Gastrocnemius medialis (tissue), 4 donors: ENCODE data around the gene TARM1. TPM values are rescaled to one million over a fixed set of nuclear protein-coding genes. Genes with fewer than 3 reads are reported as not detected.

Experiments used
- ATAC-seq, 2 donors: fragments of 150-250 bp; one replicate each; pipeline ENCODE4 v1.9.1; 2016
- DNase-seq, 2 donors: peaks; one replicate each; pipeline ENCODE4 v3.0.0-alpha.2; 2019
- H3K27ac ChIP-seq, 4 donors: fragments of 200-600 bp; sonication (generic); 1 replicate in 1 of 4; 2 replicates in 3 of 4; pipeline ENCODE4 v1.5.1; 2016 to 2018; ENCODE audit warnings: mild to moderate bottlenecking in 2 of 4, moderate library complexity in 1 of 4
- H3K27me3 ChIP-seq, 3 donors: fragments of 200-600 bp; sonication (generic) in 2 of 3; 1 replicate in 1 of 3; 2 replicates in 2 of 3; pipeline versions ENCODE4 v1.5.1 to v1.6.0; 2016 to 2019; ENCODE audit warnings: mild to moderate bottlenecking in 1 of 3, moderate library complexity in 1 of 3
- H3K36me3 ChIP-seq, 2 donors: fragments of 200-600 bp; sonication (generic) in 1 of 2; one replicate each; pipeline ENCODE4 v1.5.1; 2017 to 2018
- H3K4me1 ChIP-seq, 2 donors: fragments of 200-600 bp; sonication (generic) in 1 of 2; one replicate each; pipeline ENCODE4 v1.5.1; 2016 to 2017; ENCODE audit warnings: mild to moderate bottlenecking in 2 of 2
- H3K4me3 ChIP-seq, 4 donors: fragments of 200-600 bp; sonication (generic) in 3 of 4; 1 replicate in 1 of 4; 2 replicates in 3 of 4; pipeline ENCODE4 v1.5.1; 2016 to 2019; ENCODE audit warnings: mild to moderate bottlenecking in 2 of 4
- H3K9me3 ChIP-seq, 3 donors: fragments of 200-600 bp; sonication (generic) in 2 of 3; 1 replicate in 1 of 3; 2 replicates in 2 of 3; pipeline ENCODE4 v1.5.1; 2016 to 2019
- POLR2A ChIP-seq, 2 donors: fragments of 450-650 bp; IDR thresholded peaks; one replicate each; pipeline ENCODE4 v1.6.1; 2017; ENCODE audit warnings: antibody characterized with exemption in 2 of 2, mild to moderate bottlenecking in 2 of 2, moderate library complexity in 2 of 2
- in situ Hi-C, 4 donors: fragments of 200-750 bp; cut with MboI; loops; one replicate each; pipeline versions ENCODE4 v1.15.0 to v1.8.0; 2017; ENCODE audit warnings: low sequenced_read_pairs in 4 of 4
- intact Hi-C: fragments of 100-400 bp; cut with DNase I; formaldehyde crosslinking; loops from one replicate; pipeline ENCODE4 v1.15.1; 2023; ENCODE audit warnings: low total_unique reads
- total RNA-seq, 4 donors: library from RNA; depleted of rRNA; stranded (reverse); fragments of >200 nt; gene quantifications; one replicate each; pipeline versions ENCODE4 v1.1.0 to v1.2.3, GENCODE V29; 2016
- TF ChIP-seq, protein P1 (sequence below), 5 experiments: fragments of 450-650 bp in 3 of 5; fragments of 200-600 bp in 2 of 5; sonication (generic) in 2 of 5; IDR thresholded peaks in 4 of 5; conservative IDR thresholded peaks in 1 of 5; 1 replicate in 4 of 5; 2 replicates in 1 of 5; pipeline ENCODE4 v1.5.1; 2016 to 2019; ENCODE audit warnings: antibody characterized with exemption in 5 of 5, mild to moderate bottlenecking in 3 of 5, moderate library complexity in 3 of 5

TARM1 gene
- total RNA-seq, 4 donors from 2014 or later, result not detected

GRCh38 chr19:54035215-54036178 is 45.7 kb downstream of the TARM1 start:
- in situ Hi-C loops, result no loop called here
- TF ChIP-seq POLR2A (IDR thresholded peaks at IDR 0.05), result no peak
- TF ChIP-seq, protein P1, sequence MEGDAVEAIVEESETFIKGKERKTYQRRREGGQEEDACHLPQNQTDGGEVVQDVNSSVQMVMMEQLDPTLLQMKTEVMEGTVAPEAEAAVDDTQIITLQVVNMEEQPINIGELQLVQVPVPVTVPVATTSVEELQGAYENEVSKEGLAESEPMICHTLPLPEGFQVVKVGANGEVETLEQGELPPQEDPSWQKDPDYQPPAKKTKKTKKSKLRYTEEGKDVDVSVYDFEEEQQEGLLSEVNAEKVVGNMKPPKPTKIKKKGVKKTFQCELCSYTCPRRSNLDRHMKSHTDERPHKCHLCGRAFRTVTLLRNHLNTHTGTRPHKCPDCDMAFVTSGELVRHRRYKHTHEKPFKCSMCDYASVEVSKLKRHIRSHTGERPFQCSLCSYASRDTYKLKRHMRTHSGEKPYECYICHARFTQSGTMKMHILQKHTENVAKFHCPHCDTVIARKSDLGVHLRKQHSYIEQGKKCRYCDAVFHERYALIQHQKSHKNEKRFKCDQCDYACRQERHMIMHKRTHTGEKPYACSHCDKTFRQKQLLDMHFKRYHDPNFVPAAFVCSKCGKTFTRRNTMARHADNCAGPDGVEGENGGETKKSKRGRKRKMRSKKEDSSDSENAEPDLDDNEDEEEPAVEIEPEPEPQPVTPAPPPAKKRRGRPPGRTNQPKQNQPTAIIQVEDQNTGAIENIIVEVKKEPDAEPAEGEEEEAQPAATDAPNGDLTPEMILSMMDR (IDR thresholded peaks at IDR 0.05 in 4 of 5, conservative IDR thresholded peaks at IDR 0.05 in 1 of 5), result no peak
- Histone ChIP-seq H3K27ac (no peak overlapping the region), H3K9me3 (no peaks in the 10 kb centered on the region), H3K4me1 (no peaks in the 10 kb centered on the region), H3K27me3 (peaks cover 0 to 4% (median 0%) of the 10 kb centered on the region in 3 donors), H3K4me3 (no peak overlapping the region), H3K36me3 (no peaks in the 10 kb centered on the region)
- ATAC-seq (no peak), DNase-seq (no peak)
- intact Hi-C loops, result no loop called here

DNA sequence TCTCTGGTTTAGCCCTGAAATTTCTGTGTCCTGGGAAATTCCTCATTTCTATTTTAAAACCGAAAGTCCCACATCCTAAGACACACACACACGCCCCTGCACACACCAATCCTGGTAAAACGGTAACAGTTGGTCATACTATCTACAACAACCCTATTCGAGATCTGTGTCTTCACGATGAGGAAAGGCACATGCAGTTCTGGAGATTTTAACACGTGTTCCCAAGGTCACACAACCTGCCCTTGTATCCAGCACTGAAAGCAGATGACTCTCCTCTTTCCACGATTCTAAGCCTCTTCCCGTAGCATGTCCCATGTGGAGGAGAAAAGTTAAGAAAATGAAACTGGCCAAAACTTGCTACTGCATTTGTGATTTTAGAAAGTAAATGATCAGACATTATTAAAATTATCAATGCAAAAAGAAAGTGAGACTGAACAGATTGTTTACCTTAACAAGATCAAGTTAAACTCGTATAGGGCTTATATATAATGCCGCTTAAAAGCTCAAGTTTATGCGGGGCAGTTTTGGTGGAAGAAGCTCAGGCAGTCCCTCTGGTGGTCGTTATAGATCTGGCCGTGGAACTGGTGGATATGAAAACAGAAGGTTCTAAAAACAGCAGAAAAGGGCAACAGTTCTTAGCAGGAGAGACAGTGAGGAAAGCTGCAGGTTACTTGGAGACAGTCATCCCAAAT is 50.1 kb downstream of the TARM1 start:
- H3K36me3 ChIP-seq, result no peaks in the 10 kb centered on the region
- no peak for ATAC-seq
- H3K4me1 ChIP-seq, result no peaks in the 10 kb centered on the region
- in situ Hi-C loops, result loop anchor here in 2 of 4 donors (5.0 kb wide), 2 partner anchors 119 to 189 kb away; no protein-coding TSS in a partner anchor
- peaks cover 0 to 6% (median 4%) of the 10 kb centered on the region in 3 donors for H3K27me3 ChIP-seq
- no peak for DNase-seq
- no peak overlapping the region for H3K27ac ChIP-seq
- TF ChIP-seq, protein P1 (IDR thresholded peaks at IDR 0.05 in 4 of 5, conservative IDR thresholded peaks at IDR 0.05 in 1 of 5), result no peak
- TF ChIP-seq POLR2A (IDR thresholded peaks at IDR 0.05), result no peak
- intact Hi-C loops, result no loop called here
- H3K4me3 ChIP-seq, result no peak overlapping the region
- H3K9me3 ChIP-seq, result no peaks in the 10 kb centered on the region

GRCh38 chr19:54029930-54030490 is 51.2 kb downstream of the TARM1 start:
- DNase-seq (peak; percentile 8 to 23), ATAC-seq (no peak)
- no peaks in the 10 kb centered on the region for H3K4me1 ChIP-seq
- in situ Hi-C loops, result loop anchor here in 3 of 4 donors (5.0 to 10.0 kb wide), 4 partner anchors 118 to 235 kb away; partner anchors contain the start of gene CACNG7 (in 1 of the 3)
- intact Hi-C loops, result no loop called here
- TF ChIP-seq, protein P1 (IDR thresholded peaks at IDR 0.05 in 4 of 5, conservative IDR thresholded peaks at IDR 0.05 in 1 of 5), result peak; percentile 6 to 54 (median 23)
- TF ChIP-seq POLR2A (IDR thresholded peaks at IDR 0.05), result no peak
- no peak overlapping the region for H3K27ac ChIP-seq
- H3K4me3 ChIP-seq, result no peak overlapping the region
- no peaks in the 10 kb centered on the region for H3K9me3 ChIP-seq
- H3K27me3 ChIP-seq, result peaks cover 0 to 6% (median 4%) of the 10 kb centered on the region in 3 donors
- no peaks in the 10 kb centered on the region for H3K36me3 ChIP-seq

DNA sequence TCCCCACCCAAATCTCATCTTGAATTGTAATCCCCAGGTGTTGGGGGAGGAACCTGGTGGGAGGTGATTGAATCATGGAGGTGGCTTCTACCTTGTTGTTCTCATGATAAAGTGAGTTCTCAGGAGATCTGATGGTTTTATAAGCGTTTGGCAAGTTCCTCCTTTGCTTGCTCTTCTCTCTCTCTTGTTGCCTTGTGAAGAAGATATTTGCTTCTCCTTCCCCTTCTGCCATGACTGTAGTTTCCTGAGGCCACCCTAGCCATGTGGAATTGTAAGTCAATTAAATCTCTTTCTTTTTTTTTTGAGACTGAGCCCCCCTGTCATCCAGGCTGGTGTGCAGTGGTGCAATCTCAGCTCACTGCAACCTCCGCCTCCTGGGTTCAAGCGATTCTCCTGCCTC is 51.9 kb downstream of the TARM1 start:
- intact Hi-C loops, result no loop called here
- Histone ChIP-seq H3K4me1 (no peaks in the 10 kb centered on the region), H3K36me3 (no peaks in the 10 kb centered on the region), H3K27me3 (peaks cover 0 to 6% (median 4%) of the 10 kb centered on the region in 3 donors), H3K4me3 (no peak overlapping the region), H3K9me3 (no peaks in the 10 kb centered on the region), H3K27ac (no peak overlapping the region)
- TF ChIP-seq, protein P1 (IDR thresholded peaks at IDR 0.05 in 4 of 5, conservative IDR thresholded peaks at IDR 0.05 in 1 of 5), result no peak
- no peak for TF ChIP-seq POLR2A (IDR thresholded peaks at IDR 0.05)
- ATAC-seq, result no peak
- in situ Hi-C loops, result loop anchor here in 2 of 4 donors (10.0 kb wide), 2 partner anchors 124 to 234 kb away; partner anchors contain the start of gene CACNG7 (in 1 of the 2)
- no peak for DNase-seq
